ENCODE measurements around the gene AFF3.
"Not testable (repeated sequence)": the region's sequence is repeated elsewhere in the genome, so short reads cannot be mapped to it uniquely, and the experiment has no call there.

DNA sequence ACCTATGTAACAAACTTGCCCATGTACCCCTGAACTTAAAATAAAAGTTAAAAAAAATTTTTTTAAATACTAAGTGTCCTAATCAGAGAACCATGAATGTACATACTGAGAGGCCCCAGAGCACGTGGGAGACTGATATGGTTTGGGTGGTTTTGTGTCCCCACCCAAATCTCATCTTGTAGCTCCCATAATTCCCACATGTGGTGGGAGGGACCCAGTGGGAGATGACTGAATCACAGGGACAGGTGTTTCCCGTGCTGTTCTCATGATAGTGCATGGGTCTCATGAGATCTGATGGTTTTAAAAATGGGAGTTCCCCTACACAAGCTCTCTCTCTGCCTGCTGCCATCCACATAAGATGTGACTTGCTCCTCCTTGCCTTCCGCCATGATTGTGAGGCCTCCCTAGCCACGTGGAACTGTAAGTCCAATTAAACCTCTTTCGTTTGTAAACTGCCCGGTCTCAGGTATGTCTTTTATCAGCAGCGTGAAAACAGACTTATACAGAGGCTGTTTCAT lies 214.6 kb downstream of the AFF3 start:
- TF ChIP-seq, protein P1, sequence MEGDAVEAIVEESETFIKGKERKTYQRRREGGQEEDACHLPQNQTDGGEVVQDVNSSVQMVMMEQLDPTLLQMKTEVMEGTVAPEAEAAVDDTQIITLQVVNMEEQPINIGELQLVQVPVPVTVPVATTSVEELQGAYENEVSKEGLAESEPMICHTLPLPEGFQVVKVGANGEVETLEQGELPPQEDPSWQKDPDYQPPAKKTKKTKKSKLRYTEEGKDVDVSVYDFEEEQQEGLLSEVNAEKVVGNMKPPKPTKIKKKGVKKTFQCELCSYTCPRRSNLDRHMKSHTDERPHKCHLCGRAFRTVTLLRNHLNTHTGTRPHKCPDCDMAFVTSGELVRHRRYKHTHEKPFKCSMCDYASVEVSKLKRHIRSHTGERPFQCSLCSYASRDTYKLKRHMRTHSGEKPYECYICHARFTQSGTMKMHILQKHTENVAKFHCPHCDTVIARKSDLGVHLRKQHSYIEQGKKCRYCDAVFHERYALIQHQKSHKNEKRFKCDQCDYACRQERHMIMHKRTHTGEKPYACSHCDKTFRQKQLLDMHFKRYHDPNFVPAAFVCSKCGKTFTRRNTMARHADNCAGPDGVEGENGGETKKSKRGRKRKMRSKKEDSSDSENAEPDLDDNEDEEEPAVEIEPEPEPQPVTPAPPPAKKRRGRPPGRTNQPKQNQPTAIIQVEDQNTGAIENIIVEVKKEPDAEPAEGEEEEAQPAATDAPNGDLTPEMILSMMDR (IDR thresholded peaks at IDR 0.05 in 2 of 3, conservative IDR thresholded peaks at IDR 0.05 in 1 of 3; ENCODE audit: borderline replicate concordance in 1 of 3, insufficient read depth in 1 of 3, low read depth in 2 of 3, low read length in 2 of 3): not testable (repeated sequence)
- not testable (repeated sequence) for TF ChIP-seq CEBPB (IDR thresholded peaks at IDR 0.05; ENCODE audit: low read depth); ZNF274 (IDR thresholded peaks at IDR 0.05; ENCODE audit: low read depth, low read length); POLR2A (IDR thresholded peaks at IDR 0.05; ENCODE audit: borderline replicate concordance, extremely low read depth, insufficient read depth, insufficient read length); ZFX (IDR thresholded peaks at IDR 0.05); EZH2 (IDR thresholded peaks at IDR 0.05); YY1 (IDR thresholded peaks at IDR 0.05; ENCODE audit: extremely low read depth, insufficient replicate concordance, low read depth, low read length)
- TF ChIP-seq, protein P2, sequence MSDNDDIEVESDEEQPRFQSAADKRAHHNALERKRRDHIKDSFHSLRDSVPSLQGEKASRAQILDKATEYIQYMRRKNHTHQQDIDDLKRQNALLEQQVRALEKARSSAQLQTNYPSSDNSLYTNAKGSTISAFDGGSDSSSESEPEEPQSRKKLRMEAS (IDR thresholded peaks at IDR 0.05): not testable (repeated sequence)
- TF ChIP-seq, protein P3, sequence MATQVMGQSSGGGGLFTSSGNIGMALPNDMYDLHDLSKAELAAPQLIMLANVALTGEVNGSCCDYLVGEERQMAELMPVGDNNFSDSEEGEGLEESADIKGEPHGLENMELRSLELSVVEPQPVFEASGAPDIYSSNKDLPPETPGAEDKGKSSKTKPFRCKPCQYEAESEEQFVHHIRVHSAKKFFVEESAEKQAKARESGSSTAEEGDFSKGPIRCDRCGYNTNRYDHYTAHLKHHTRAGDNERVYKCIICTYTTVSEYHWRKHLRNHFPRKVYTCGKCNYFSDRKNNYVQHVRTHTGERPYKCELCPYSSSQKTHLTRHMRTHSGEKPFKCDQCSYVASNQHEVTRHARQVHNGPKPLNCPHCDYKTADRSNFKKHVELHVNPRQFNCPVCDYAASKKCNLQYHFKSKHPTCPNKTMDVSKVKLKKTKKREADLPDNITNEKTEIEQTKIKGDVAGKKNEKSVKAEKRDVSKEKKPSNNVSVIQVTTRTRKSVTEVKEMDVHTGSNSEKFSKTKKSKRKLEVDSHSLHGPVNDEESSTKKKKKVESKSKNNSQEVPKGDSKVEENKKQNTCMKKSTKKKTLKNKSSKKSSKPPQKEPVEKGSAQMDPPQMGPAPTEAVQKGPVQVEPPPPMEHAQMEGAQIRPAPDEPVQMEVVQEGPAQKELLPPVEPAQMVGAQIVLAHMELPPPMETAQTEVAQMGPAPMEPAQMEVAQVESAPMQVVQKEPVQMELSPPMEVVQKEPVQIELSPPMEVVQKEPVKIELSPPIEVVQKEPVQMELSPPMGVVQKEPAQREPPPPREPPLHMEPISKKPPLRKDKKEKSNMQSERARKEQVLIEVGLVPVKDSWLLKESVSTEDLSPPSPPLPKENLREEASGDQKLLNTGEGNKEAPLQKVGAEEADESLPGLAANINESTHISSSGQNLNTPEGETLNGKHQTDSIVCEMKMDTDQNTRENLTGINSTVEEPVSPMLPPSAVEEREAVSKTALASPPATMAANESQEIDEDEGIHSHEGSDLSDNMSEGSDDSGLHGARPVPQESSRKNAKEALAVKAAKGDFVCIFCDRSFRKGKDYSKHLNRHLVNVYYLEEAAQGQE (IDR thresholded peaks at IDR 0.05; ENCODE audit: low read depth): not testable (repeated sequence)
- TF ChIP-seq, protein P4, sequence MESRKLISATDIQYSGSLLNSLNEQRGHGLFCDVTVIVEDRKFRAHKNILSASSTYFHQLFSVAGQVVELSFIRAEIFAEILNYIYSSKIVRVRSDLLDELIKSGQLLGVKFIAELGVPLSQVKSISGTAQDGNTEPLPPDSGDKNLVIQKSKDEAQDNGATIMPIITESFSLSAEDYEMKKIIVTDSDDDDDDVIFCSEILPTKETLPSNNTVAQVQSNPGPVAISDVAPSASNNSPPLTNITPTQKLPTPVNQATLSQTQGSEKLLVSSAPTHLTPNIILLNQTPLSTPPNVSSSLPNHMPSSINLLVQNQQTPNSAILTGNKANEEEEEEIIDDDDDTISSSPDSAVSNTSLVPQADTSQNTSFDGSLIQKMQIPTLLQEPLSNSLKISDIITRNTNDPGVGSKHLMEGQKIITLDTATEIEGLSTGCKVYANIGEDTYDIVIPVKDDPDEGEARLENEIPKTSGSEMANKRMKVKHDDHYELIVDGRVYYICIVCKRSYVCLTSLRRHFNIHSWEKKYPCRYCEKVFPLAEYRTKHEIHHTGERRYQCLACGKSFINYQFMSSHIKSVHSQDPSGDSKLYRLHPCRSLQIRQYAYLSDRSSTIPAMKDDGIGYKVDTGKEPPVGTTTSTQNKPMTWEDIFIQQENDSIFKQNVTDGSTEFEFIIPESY (IDR thresholded peaks at IDR 0.05; ENCODE audit: extremely low read depth, insufficient replicate concordance, low read length): not testable (repeated sequence)

Measured in HCT116 (cell line).